ENCODE measurements around the gene SFXN3.

SFXN3 gene

GRCh38 chr10:101080933-101081931 is 50.2 kb downstream of the SFXN3 start:
- no peak for DNase-seq

DNA sequence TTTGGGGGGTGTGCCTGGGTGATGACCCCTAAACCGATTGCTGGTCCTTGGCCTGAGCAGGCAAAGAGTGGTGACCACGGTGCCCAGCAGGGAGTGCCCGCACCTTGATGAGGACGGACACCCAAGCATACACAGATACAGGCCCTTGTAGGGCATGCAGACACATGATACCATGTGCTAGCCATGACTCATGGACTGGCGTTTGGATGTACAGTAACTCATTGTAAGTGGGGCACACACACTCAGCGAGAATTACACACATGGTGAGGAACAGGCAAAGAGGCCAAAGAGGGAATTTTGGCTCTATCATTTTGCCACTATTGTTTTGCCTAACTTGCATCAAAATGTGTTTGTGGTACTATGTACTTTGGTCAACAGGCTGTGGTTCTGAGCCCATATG is 54.8 kb downstream of the SFXN3 start:
- no peak for DNase-seq

DNA sequence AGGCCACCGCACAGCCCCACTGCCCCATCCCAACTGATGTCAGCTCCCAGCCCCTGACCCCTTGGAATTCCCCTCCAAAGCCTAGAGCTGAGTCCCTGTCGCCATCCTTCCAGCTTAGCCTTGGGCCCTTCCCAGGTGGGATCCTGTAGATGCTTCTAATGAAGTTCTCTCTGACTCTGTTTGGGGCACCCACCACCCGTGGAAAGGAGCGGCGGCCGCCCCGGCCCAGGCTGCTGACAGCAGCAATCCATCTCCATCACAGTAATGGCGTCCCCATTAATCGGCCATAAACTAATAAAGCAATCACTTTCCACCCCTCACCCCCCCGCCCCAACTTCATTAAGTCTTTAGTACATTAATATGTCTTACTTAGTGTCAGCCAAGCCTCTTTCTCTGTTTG is 56.3 kb downstream of the SFXN3 start:
- DNase-seq = no peak

DNA sequence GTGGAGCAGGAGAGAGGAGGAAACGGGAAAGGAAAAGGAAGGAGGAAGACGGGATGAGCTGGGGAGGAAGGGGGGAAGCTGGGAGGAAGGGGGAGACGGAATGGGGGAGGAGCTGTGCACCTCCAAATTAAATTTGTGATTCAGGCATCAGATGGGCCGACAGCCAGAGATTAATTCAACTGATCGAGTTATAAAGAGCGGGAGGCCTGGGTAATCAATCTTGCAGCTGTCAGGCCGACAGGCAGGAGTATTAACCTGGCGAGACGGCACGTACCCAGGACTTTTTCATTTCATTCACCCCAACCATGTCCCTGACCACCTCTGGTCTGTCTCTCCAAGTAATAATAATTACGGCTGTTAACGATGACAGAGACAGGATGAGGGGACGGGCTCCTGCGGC is 56.9 kb downstream of the SFXN3 start:
- no peak for DNase-seq

DNA sequence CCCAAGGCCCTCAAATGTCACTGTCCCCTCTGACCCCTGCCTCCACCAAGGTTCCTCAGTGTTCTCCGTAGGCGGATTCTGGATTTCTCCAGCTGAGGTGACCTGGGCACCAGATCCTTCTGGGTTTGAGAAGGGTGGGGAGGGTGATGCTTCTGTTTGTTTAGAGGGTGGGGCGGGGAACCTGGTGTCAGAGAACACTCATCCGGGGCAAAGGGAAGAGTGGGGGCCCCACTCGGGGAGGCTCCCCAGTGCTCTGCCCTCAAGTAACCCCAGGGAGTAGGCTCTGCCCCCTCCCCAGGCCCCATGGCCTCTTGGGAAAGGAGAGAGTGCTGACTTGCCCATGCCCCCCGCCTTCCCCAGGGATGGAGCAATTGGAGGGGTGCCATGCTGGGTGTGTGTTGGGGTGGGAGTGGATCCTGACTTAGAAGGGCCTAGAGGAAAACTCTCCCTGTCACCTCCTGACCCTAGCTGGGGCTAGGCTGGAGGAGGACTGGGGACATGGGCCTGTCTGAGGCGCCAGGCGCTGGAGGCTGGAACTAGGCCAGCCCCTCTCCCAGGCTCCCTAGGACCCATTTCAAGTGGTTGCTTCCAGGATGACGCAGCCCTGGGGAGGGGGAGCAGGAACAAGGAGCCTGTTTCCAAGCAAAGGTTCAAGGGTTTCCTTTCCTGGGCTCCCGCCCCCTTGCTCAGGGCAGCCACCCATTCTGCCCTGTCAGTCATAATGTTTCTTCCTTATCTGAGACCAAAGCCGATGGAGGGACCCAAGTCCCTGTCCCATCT is 58.7 kb downstream of the SFXN3 start:
- no peak for DNase-seq

DNA sequence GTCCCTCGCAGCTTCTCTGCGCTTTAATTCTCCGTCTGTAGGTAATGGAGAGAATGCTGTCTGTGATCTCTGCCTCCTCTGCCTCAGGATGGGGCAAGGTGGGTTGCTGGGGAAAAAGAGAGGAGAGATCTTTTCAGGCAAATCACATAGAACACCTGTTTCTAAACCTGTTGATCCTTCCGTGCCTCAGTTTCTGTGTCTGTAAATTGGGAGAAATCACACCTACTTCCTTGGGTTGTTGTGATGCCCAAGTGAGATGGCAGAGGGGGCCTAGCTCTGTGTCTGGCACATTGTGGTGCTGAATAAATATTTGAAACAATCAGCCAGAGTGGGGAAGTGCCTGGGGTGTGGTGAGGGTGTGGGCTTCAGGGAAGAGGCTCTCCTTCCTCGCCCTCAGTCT is 59.6 kb downstream of the SFXN3 start:
- no peak for DNase-seq

Data from activated effector memory CD4-positive, alpha-beta T cell treated with Interleukin-2 at 50 U/mL for 16 hours (primary cell).